ENCODE measurements around the gene ARHGAP9.
A peak's percentile ranks its signal among the peaks of the same experiment; 100 is the strongest.
"Not testable (repeated sequence)": the region's sequence is repeated elsewhere in the genome, so short reads cannot be mapped to it uniquely, and the experiment has no call there.

The ARHGAP9 gene

DNA sequence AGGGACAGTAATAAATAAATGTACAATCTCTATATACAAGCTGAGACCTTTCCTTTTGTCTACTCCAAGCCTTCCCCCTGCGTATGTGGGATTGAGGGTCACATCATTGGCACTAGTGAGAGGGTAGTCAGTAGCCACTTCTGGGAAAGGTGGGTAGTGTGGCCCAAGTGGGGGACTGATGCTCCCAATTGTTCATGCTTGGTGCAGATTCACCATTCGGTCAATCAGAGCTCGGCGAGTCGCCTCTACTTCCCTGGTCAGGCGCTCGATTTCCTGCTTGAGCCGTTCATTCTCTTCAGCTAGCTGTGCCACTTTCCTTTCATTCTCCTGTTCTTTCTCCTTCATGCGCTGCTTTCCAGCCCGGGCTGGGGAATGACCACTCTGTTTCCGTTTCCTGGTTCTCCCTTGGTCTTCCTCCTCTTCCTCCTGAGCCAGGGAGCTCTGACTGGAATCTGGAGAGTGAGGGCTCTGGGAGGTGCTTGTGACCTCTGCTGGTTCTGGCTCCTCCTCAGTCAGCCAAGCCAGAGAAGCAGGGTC lies 37.0 kb upstream of the ARHGAP9 start:
- Histone ChIP-seq H3K27me3 (ENCODE audit: control insufficient read depth in 1 of 2, insufficient read depth in 2 of 2, low read length in 2 of 2) (no peaks in the 10 kb centered on the region), H3K9ac (ENCODE audit: low read length in 2 of 2) (no peak overlapping the region), H3K4me3 (ENCODE audit: low read length in 2 of 2) (no peak overlapping the region), H3K9me3 (ENCODE audit: control insufficient read depth in 2 of 2, low read length in 2 of 2) (no peaks in the 10 kb centered on the region), H3K36me3 (ENCODE audit: control insufficient read depth in 2 of 2, insufficient read depth in 2 of 2, low read length in 2 of 2) (peaks cover 45 to 50% of the 10 kb centered on the region in 2 donors), H3K27ac (ENCODE audit: low read length) (peak overlapping the region; percentile 41), H3K4me1 (ENCODE audit: control insufficient read depth, insufficient read depth, low read length) (peaks cover 43% of the 10 kb centered on the region)

- H3K4me1 ChIP-seq (ENCODE audit: control insufficient read depth, insufficient read depth, low read length), result peaks cover 37% of the 10 kb centered on the region
- H3K27ac ChIP-seq (ENCODE audit: low read length), result no peak overlapping the region
These were observed 36.4 kb upstream of the ARHGAP9 start for GRCh38 chr12:57515934-57516541.

GRCh38 chr12:57515408-57515933 lies 35.8 kb upstream of the ARHGAP9 start:
- Histone ChIP-seq H3K27ac (ENCODE audit: low read length) (peak overlapping the region; percentile 46), H3K27me3 (ENCODE audit: control insufficient read depth in 1 of 2, insufficient read depth in 2 of 2, low read length in 2 of 2) (no peaks in the 10 kb centered on the region), H3K36me3 (ENCODE audit: control insufficient read depth in 2 of 2, insufficient read depth in 2 of 2, low read length in 2 of 2) (peaks cover 48 to 54% of the 10 kb centered on the region in 2 donors), H3K4me3 (ENCODE audit: low read length in 2 of 2) (no peak overlapping the region), H3K9me3 (ENCODE audit: control insufficient read depth in 2 of 2, low read length in 2 of 2) (no peaks in the 10 kb centered on the region), H3K4me1 (ENCODE audit: control insufficient read depth, insufficient read depth, low read length) (peaks cover 34% of the 10 kb centered on the region), H3K9ac (ENCODE audit: low read length in 2 of 2) (no peak overlapping the region)

More at GRCh38 chr12:57515934-57516541, 36.4 kb upstream of the ARHGAP9 start:
- Histone ChIP-seq H3K36me3 (ENCODE audit: control insufficient read depth in 2 of 2, insufficient read depth in 2 of 2, low read length in 2 of 2) (peaks cover 48 to 54% of the 10 kb centered on the region in 2 donors), H3K27me3 (ENCODE audit: control insufficient read depth in 1 of 2, insufficient read depth in 2 of 2, low read length in 2 of 2) (no peaks in the 10 kb centered on the region), H3K9me3 (ENCODE audit: control insufficient read depth in 2 of 2, low read length in 2 of 2) (no peaks in the 10 kb centered on the region), H3K9ac (ENCODE audit: low read length in 2 of 2) (no peak overlapping the region), H3K4me3 (ENCODE audit: low read length in 2 of 2) (no peak overlapping the region)

DNA sequence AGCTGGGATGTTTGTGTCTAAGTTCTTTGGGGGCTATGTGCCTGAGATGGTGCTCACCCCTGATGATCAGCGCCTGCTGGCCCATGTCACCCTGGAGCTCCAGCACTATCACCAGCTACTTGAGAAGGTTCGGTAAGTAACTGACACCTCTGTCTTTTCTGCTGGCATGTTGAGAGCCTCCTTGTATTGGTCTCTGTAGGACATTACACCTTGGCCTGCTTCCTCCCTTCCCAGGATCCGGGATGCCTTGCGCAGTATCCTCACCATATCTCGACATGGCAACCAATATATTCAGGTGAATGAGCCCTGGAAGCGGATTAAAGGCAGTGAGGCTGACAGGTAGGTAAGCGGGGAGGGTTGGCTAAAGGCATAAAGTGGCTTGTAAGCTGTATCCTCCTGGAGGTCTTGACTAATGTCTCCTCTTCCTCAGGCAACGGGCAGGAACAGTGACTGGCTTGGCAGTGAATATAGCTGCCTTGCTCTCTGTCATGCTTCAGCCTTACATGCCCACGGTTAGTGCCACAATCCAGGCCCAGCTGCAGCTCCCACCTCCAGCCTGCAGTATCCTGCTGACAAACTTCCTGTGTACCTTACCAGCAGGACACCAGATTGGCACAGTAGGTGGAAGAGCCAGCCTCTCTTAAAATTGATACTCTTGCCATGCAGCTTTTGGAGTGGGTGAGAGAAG lies 35.2 kb upstream of the ARHGAP9 start:
- H3K4me1 ChIP-seq (ENCODE audit: control insufficient read depth, insufficient read depth, low read length), result peaks cover 30% of the 10 kb centered on the region
- H3K27ac ChIP-seq (ENCODE audit: low read length), result peak overlapping the region; percentile 46

GRCh38 chr12:57514246-57514645 lies 34.6 kb upstream of the ARHGAP9 start:
- peaks cover 48 to 56% of the 10 kb centered on the region in 2 donors for H3K36me3 ChIP-seq (ENCODE audit: control insufficient read depth in 2 of 2, insufficient read depth in 2 of 2, low read length in 2 of 2)
- peaks cover 24% of the 10 kb centered on the region for H3K4me1 ChIP-seq (ENCODE audit: control insufficient read depth, insufficient read depth, low read length)
- H3K27me3 ChIP-seq (ENCODE audit: control insufficient read depth in 1 of 2, insufficient read depth in 2 of 2, low read length in 2 of 2); H3K9ac ChIP-seq (ENCODE audit: low read length in 2 of 2); H3K4me3 ChIP-seq (ENCODE audit: low read length in 2 of 2); H3K9me3 ChIP-seq (ENCODE audit: control insufficient read depth in 2 of 2, low read length in 2 of 2); H3K27ac ChIP-seq (ENCODE audit: low read length): not testable (repeated sequence)

More for the DNA sequence above, 35.2 kb upstream of the ARHGAP9 start:
- Histone ChIP-seq H3K36me3 (ENCODE audit: control insufficient read depth in 2 of 2, insufficient read depth in 2 of 2, low read length in 2 of 2) (peaks cover 48 to 56% of the 10 kb centered on the region in 2 donors), H3K4me3 (ENCODE audit: low read length in 2 of 2) (no peak overlapping the region), H3K27me3 (ENCODE audit: control insufficient read depth in 1 of 2, insufficient read depth in 2 of 2, low read length in 2 of 2) (no peaks in the 10 kb centered on the region), H3K9ac (ENCODE audit: low read length in 2 of 2) (no peak overlapping the region), H3K9me3 (ENCODE audit: control insufficient read depth in 2 of 2, low read length in 2 of 2) (no peaks in the 10 kb centered on the region)

GRCh38 chr12:57513677-57514076 lies 34.0 kb upstream of the ARHGAP9 start:
- H3K27me3 ChIP-seq (ENCODE audit: control insufficient read depth in 1 of 2, insufficient read depth in 2 of 2, low read length in 2 of 2); H3K27ac ChIP-seq (ENCODE audit: low read length); H3K4me3 ChIP-seq (ENCODE audit: low read length in 2 of 2); H3K9ac ChIP-seq (ENCODE audit: low read length in 2 of 2); H3K9me3 ChIP-seq (ENCODE audit: control insufficient read depth in 2 of 2, low read length in 2 of 2): not testable (repeated sequence)
- Histone ChIP-seq H3K36me3 (ENCODE audit: control insufficient read depth in 2 of 2, insufficient read depth in 2 of 2, low read length in 2 of 2) (peaks cover 48 to 56% of the 10 kb centered on the region in 2 donors), H3K4me1 (ENCODE audit: control insufficient read depth, insufficient read depth, low read length) (peaks cover 18% of the 10 kb centered on the region)

- Histone ChIP-seq H3K27ac (ENCODE audit: low read length) (no peak overlapping the region), H3K4me1 (ENCODE audit: control insufficient read depth, insufficient read depth, low read length) (peaks cover 14% of the 10 kb centered on the region), H3K4me3 (ENCODE audit: low read length in 2 of 2) (no peak overlapping the region), H3K9me3 (ENCODE audit: control insufficient read depth in 2 of 2, low read length in 2 of 2) (no peaks in the 10 kb centered on the region), H3K27me3 (ENCODE audit: control insufficient read depth in 1 of 2, insufficient read depth in 2 of 2, low read length in 2 of 2) (no peaks in the 10 kb centered on the region), H3K9ac (ENCODE audit: low read length in 2 of 2) (no peak overlapping the region), H3K36me3 (ENCODE audit: control insufficient read depth in 2 of 2, insufficient read depth in 2 of 2, low read length in 2 of 2) (peaks cover 48 to 56% of the 10 kb centered on the region in 2 donors)
These were observed 33.6 kb upstream of the ARHGAP9 start for GRCh38 chr12:57513266-57513665.

DNA sequence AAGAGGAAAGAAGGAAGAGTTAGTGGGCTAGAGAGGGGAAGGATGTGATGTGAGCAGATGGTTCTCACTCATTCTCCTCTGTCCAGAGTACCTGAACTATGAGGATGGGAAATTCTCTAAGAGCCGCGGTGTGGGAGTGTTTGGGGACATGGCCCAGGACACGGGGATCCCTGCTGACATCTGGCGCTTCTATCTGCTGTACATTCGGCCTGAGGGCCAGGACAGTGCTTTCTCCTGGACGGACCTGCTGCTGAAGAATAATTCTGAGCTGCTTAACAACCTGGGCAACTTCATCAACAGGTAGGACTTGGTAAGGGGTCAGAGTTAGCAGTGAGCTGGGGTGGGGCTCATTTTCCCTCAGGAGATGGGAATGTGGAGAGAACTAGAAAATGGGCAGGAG lies 33.0 kb upstream of the ARHGAP9 start:
- Histone ChIP-seq H3K27me3 (ENCODE audit: control insufficient read depth in 1 of 2, insufficient read depth in 2 of 2, low read length in 2 of 2) (no peaks in the 10 kb centered on the region), H3K27ac (ENCODE audit: low read length) (no peak overlapping the region), H3K9me3 (ENCODE audit: control insufficient read depth in 2 of 2, low read length in 2 of 2) (no peaks in the 10 kb centered on the region), H3K4me1 (ENCODE audit: control insufficient read depth, insufficient read depth, low read length) (peaks cover 8% of the 10 kb centered on the region), H3K4me3 (ENCODE audit: low read length in 2 of 2) (no peak overlapping the region), H3K9ac (ENCODE audit: low read length in 2 of 2) (no peak overlapping the region), H3K36me3 (ENCODE audit: control insufficient read depth in 2 of 2, insufficient read depth in 2 of 2, low read length in 2 of 2) (peaks cover 48 to 56% of the 10 kb centered on the region in 2 donors)

DNA sequence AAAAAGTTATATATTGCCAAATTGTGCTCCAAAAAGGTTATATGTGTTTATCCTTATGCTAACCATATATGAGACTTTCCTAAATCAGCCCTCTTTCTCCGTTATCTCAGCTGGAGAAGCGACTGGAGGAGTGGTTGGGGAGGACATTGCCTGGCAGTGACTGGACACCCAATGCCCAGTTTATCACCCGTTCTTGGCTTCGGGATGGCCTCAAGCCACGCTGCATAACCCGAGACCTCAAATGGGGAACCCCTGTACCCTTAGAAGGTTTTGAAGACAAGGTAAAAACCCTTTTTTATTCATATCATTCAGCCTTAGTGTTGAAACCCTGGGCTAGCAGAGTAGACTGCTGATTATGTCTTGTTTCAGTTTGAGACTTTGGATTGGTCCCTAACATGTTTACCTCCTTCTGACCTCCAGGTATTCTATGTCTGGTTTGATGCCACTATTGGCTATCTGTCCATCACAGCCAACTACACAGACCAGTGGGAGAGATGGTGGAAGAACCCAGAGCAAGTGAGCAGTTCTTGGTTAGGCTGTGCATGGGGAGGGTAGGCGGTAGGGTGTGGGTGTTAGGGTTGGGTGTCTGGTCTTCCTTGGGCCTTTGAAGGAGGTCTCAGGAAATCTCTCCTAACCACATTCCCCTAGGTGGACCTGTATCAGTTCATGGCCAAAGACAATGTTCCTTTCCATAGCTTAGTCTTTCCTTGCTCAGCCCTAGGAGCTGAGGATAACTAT lies 32.1 kb upstream of the ARHGAP9 start:
- H3K9me3 ChIP-seq (ENCODE audit: control insufficient read depth in 2 of 2, low read length in 2 of 2), result no peaks in the 10 kb centered on the region
- H3K27me3 ChIP-seq (ENCODE audit: control insufficient read depth in 1 of 2, insufficient read depth in 2 of 2, low read length in 2 of 2), result no peaks in the 10 kb centered on the region
- no peak overlapping the region for H3K4me3 ChIP-seq (ENCODE audit: low read length in 2 of 2)
- no peak overlapping the region for H3K9ac ChIP-seq (ENCODE audit: low read length in 2 of 2)
- peaks cover 43 to 50% of the 10 kb centered on the region in 2 donors for H3K36me3 ChIP-seq (ENCODE audit: control insufficient read depth in 2 of 2, insufficient read depth in 2 of 2, low read length in 2 of 2)
- H3K27ac ChIP-seq (ENCODE audit: low read length), result no peak overlapping the region
- no peaks in the 10 kb centered on the region for H3K4me1 ChIP-seq (ENCODE audit: control insufficient read depth, insufficient read depth, low read length)

- no peak overlapping the region for H3K27ac ChIP-seq (ENCODE audit: low read length)
- H3K4me1 ChIP-seq (ENCODE audit: control insufficient read depth, insufficient read depth, low read length), result no peaks in the 10 kb centered on the region
- peaks cover 40 to 49% of the 10 kb centered on the region in 2 donors for H3K36me3 ChIP-seq (ENCODE audit: control insufficient read depth in 2 of 2, insufficient read depth in 2 of 2, low read length in 2 of 2)
- H3K4me3 ChIP-seq (ENCODE audit: low read length in 2 of 2), result no peak overlapping the region
- no peaks in the 10 kb centered on the region for H3K9me3 ChIP-seq (ENCODE audit: control insufficient read depth in 2 of 2, low read length in 2 of 2)
- no peaks in the 10 kb centered on the region for H3K27me3 ChIP-seq (ENCODE audit: control insufficient read depth in 1 of 2, insufficient read depth in 2 of 2, low read length in 2 of 2)
- no peak overlapping the region for H3K9ac ChIP-seq (ENCODE audit: low read length in 2 of 2)
These were observed 31.5 kb upstream of the ARHGAP9 start for GRCh38 chr12:57511161-57511560.
